ENCODE measurements around the gene TNRC6C.

Gene TNRC6C

GRCh38 chr17:78154903-78155811 is 196.7 kb downstream of the TNRC6C start:
- no peak overlapping the region for H3K4me3 ChIP-seq (ENCODE audit: low read depth, low read length)
- TF ChIP-seq, protein P1, sequence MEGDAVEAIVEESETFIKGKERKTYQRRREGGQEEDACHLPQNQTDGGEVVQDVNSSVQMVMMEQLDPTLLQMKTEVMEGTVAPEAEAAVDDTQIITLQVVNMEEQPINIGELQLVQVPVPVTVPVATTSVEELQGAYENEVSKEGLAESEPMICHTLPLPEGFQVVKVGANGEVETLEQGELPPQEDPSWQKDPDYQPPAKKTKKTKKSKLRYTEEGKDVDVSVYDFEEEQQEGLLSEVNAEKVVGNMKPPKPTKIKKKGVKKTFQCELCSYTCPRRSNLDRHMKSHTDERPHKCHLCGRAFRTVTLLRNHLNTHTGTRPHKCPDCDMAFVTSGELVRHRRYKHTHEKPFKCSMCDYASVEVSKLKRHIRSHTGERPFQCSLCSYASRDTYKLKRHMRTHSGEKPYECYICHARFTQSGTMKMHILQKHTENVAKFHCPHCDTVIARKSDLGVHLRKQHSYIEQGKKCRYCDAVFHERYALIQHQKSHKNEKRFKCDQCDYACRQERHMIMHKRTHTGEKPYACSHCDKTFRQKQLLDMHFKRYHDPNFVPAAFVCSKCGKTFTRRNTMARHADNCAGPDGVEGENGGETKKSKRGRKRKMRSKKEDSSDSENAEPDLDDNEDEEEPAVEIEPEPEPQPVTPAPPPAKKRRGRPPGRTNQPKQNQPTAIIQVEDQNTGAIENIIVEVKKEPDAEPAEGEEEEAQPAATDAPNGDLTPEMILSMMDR (IDR thresholded peaks at IDR 0.05; ENCODE audit: low read depth, low read length) = no peak
